Measurements from ENCODE around the gene ARAP3.

The ARAP3 gene

GRCh38 chr5:141711687-141712086 lies 29.7 kb upstream of the ARAP3 start:
- no peak overlapping the region for H3K4me3 ChIP-seq (ENCODE audit: low read depth, low read length)
- TF ChIP-seq CTCF (IDR thresholded peaks at IDR 0.05; ENCODE audit: low read depth, low read length, missing control alignments): no peak

GRCh38 chr5:141709699-141710267 lies 27.8 kb upstream of the ARAP3 start:
- no peak for TF ChIP-seq CTCF (IDR thresholded peaks at IDR 0.05; ENCODE audit: low read depth, low read length, missing control alignments)
- DNase-seq (ENCODE audit: low read depth): no peak
- in situ Hi-C loops (cut with HindIII; ENCODE audit: low sequenced_read_pairs): no loop called here
- H3K4me3 ChIP-seq (ENCODE audit: low read depth, low read length): no peak overlapping the region

More at GRCh38 chr5:141711687-141712086, 29.7 kb upstream of the ARAP3 start:
- DNase-seq (ENCODE audit: low read depth): no peak
- in situ Hi-C loops (cut with HindIII; ENCODE audit: low sequenced_read_pairs): no loop called here

GRCh38 chr5:141708016-141708415 lies 26.0 kb upstream of the ARAP3 start:
- in situ Hi-C loops (cut with HindIII; ENCODE audit: low sequenced_read_pairs): no loop called here
- H3K4me3 ChIP-seq (ENCODE audit: low read depth, low read length): no peak overlapping the region
- TF ChIP-seq CTCF (IDR thresholded peaks at IDR 0.05; ENCODE audit: low read depth, low read length, missing control alignments): no peak
- DNase-seq (ENCODE audit: low read depth): no peak

GRCh38 chr5:141707510-141707909 lies 25.5 kb upstream of the ARAP3 start:
- no peak overlapping the region for H3K4me3 ChIP-seq (ENCODE audit: low read depth, low read length)
- no peak for DNase-seq (ENCODE audit: low read depth)
- TF ChIP-seq CTCF (IDR thresholded peaks at IDR 0.05; ENCODE audit: low read depth, low read length, missing control alignments): no peak
- in situ Hi-C loops (cut with HindIII; ENCODE audit: low sequenced_read_pairs): no loop called here

- no peak for DNase-seq (ENCODE audit: low read depth)
- no peak overlapping the region for H3K4me3 ChIP-seq (ENCODE audit: low read depth, low read length)
- TF ChIP-seq CTCF (IDR thresholded peaks at IDR 0.05; ENCODE audit: low read depth, low read length, missing control alignments): no peak
- in situ Hi-C loops (cut with HindIII; ENCODE audit: low sequenced_read_pairs): no loop called here
These were observed 24.1 kb upstream of the ARAP3 start for GRCh38 chr5:141706121-141706520.

GRCh38 chr5:141705469-141705868 lies 23.4 kb upstream of the ARAP3 start:
- in situ Hi-C loops (cut with HindIII; ENCODE audit: low sequenced_read_pairs): no loop called here
- H3K4me3 ChIP-seq (ENCODE audit: low read depth, low read length): no peak overlapping the region
- TF ChIP-seq CTCF (IDR thresholded peaks at IDR 0.05; ENCODE audit: low read depth, low read length, missing control alignments): no peak
- no peak for DNase-seq (ENCODE audit: low read depth)

All from astrocyte of the cerebellum (primary cell).